HepG2 (cell line): ENCODE measurements around the gene CD83. TPM values are rescaled to one million over a fixed set of nuclear protein-coding genes. Genes with fewer than 3 reads are reported as not detected.

Source experiments
- ATAC-seq: fragments of 200-7000 bp; cut with Tn5 transposase; 3 replicates; pipeline ENCODE4 v1.9.1; 2020; ENCODE audit warnings: mild to moderate bottlenecking, moderate library complexity
- BruUV-seq: library from RNA; stranded (reverse); fragments of 400-500 nt; replicated peaks from 2 replicates; lab custom pipeline; 2021; lab: Mats Ljungman, UMichigan
- CTCF ChIA-PET: fragments of 300-600 bp; formaldehyde crosslinking; extraction: SDS; loops from one replicate; lab custom pipeline; 2021; ENCODE audit warnings: low total read pairs, inconsistent platforms, low intra/inter-chr PET ratio; lab: Yijun Ruan, JAX
- POLR2A ChIA-PET: fragments of 350-600 bp; sonication (Branson Sonifier 250); formaldehyde crosslinking; loops from one replicate; lab custom pipeline; 2020; ENCODE audit warnings: antibody characterized with exemption, inconsistent platforms; lab: Yijun Ruan, JAX
- DNase-seq: peaks from one replicate; pipeline ENCODE4 v3.0.0-alpha.2; 2015; ENCODE audit warnings: low spot score
- FAIRE-seq: peaks from 3 replicates; lab custom pipeline; 2011; peaks lifted over from hg19 to GRCh38; lab: Jason Lieb, UNC
- H2AFZ ChIP-seq: one replicate; pipeline ENCODE4 v1.6.1; 2011; ENCODE audit warnings: low read length, inconsistent platforms
- H3K27ac ChIP-seq: fragments of 300-600 bp; 3 replicates; pipeline ENCODE4 v1.8.0; 2011; ENCODE audit warnings: mixed run types, mild to moderate bottlenecking, mixed read lengths, low read length, inconsistent platforms; ENCODE audit not compliant: insufficient read depth; ENCODE audit errors: extremely low read length
- H3K27me3 ChIP-seq, 2 experiments: fragments of 200-600 bp in 1 of 2; 2 replicates in 1 of 2; 3 replicates in 1 of 2; pipeline versions ENCODE4 v1.6.0 to v1.8.0; 2011; ENCODE audit warnings: low read length in 2 of 2, mild to moderate bottlenecking in 2 of 2, moderate library complexity in 2 of 2, inconsistent platforms in 1 of 2; ENCODE audit not compliant: insufficient read depth in 2 of 2, control insufficient read depth in 1 of 2
- H3K36me3 ChIP-seq, 2 experiments: fragments of 200-600 bp in 1 of 2; replicated peaks in 1 of 2; 2 replicates in 1 of 2; 3 replicates in 1 of 2; pipeline versions ENCODE4 v1.5.1 to v1.8.0; 2011; ENCODE audit warnings: low read length in 2 of 2, inconsistent platforms in 1 of 2; ENCODE audit not compliant: insufficient read depth in 2 of 2, control insufficient read depth in 1 of 2
- H3K4me1 ChIP-seq: 2 replicates; pipeline ENCODE4 v1.5.1; 2012; ENCODE audit warnings: low read length, inconsistent platforms; ENCODE audit not compliant: insufficient read depth
- H3K4me2 ChIP-seq: 2 replicates; pipeline ENCODE4 v1.6.0; 2011; ENCODE audit warnings: low read depth, low read length, inconsistent platforms
- H3K4me3 ChIP-seq, 3 experiments: fragments of 200-600 bp in 1 of 3; sonication (generic), shearing (Covaris generic) in 1 of 3; replicated peaks in 1 of 3; 2 replicates each; pipeline ENCODE4 v1.5.1; 2011 to 2016; ENCODE audit warnings: low read length in 3 of 3, inconsistent platforms in 2 of 3, low read depth in 2 of 3, mild to moderate bottlenecking in 2 of 3, control low read depth in 1 of 3, mixed read lengths in 1 of 3; ENCODE audit not compliant: insufficient read depth in 1 of 3
- H3K79me2 ChIP-seq: one replicate; pipeline ENCODE4 v1.6.1; 2011; ENCODE audit warnings: low read length, inconsistent platforms; ENCODE audit not compliant: insufficient read depth
- H3K9ac ChIP-seq: 2 replicates; pipeline ENCODE4 v1.6.0; 2011; ENCODE audit warnings: mild to moderate bottlenecking, low read depth, low read length, inconsistent platforms; ENCODE audit not compliant: insufficient read depth
- H3K9me3 ChIP-seq: 2 replicates; pipeline ENCODE4 v1.5.1; 2012; ENCODE audit warnings: mild to moderate bottlenecking, low read length
- H4K20me1 ChIP-seq: 2 replicates; pipeline ENCODE4 v1.6.0; 2011; ENCODE audit warnings: inconsistent platforms, mild to moderate bottlenecking, low read length, moderate library complexity; ENCODE audit not compliant: insufficient read depth
- CBX1 ChIP-seq: IDR thresholded peaks from one replicate; pipeline ENCODE4 v1.6.1; 2016; ENCODE audit warnings: antibody characterized with exemption, low read depth
- CTCF ChIP-seq: sonication (generic); formaldehyde crosslinking; IDR thresholded peaks from 2 replicates; pipeline ENCODE4 v1.5.0; 2020; ENCODE audit warnings: mild to moderate bottlenecking, missing genetic modification reagents, moderate library complexity
- NBN ChIP-seq: fragments of 450-650 bp; conservative IDR thresholded peaks from 2 replicates; pipeline ENCODE4 v1.6.1; 2017
- PRDM10 ChIP-seq: sonication (generic); formaldehyde crosslinking; IDR thresholded peaks from 2 replicates; pipeline ENCODE4 v1.4.0; 2020; ENCODE audit warnings: low read depth, missing genetic modification reagents
- ZBTB25 ChIP-seq: IDR thresholded peaks from 2 replicates; pipeline ENCODE4 v1.6.1; 2018; ENCODE audit warnings: missing genetic modification reagents
- ZNF496 ChIP-seq: sonication (generic); formaldehyde crosslinking; IDR thresholded peaks from 2 replicates; pipeline ENCODE4 v1.8.1; 2023; ENCODE audit warnings: mild to moderate bottlenecking, moderate library complexity, missing genetic modification reagents; ENCODE audit not compliant: insufficient replicate concordance
- ZNF737 ChIP-seq: sonication (generic); formaldehyde crosslinking; IDR thresholded peaks from 2 replicates; pipeline ENCODE4 v1.5.0; 2020; ENCODE audit warnings: missing genetic modification reagents, mild to moderate bottlenecking, borderline replicate concordance
- WGBS: methylation state at CpG from one replicate; pipeline ENCODE4 v1.1.6; 2017; ENCODE audit warnings: low lambda C conversion rate; 5-methylcytosine and 5-hydroxymethylcytosine counted together
- in situ Hi-C: cut with HindIII; loops from 2 replicates; pipeline ENCODE4 v1.10.0; 2017; ENCODE audit warnings: low pct_unique_long_range_greater_than_20kb; ENCODE audit not compliant: extremely low pct_ligation_motif_present
- intact Hi-C: fragments of 100-400 bp; cut with micrococcal nuclease; formaldehyde crosslinking; loops from one replicate; pipeline ENCODE4 v1.10.0; 2022; ENCODE audit not compliant: unreplicated experiment
- polyA plus RNA-seq, 8 experiments: library from polyadenylated mRNA; depleted of rRNA in 3 of 8; stranded (reverse) in 7 of 8; unstranded in 1 of 8; fragments of >200 nt; fragmentation: Illumina TruSeq in 4 of 8; extraction: Trizol in 4 of 8; gene quantifications; 2 replicates each; pipeline versions ENCODE4 v1.2.1 to v1.2.3, GENCODE V29; 2011 to 2016; ENCODE audit warnings: low read depth in 4 of 8, missing spikeins in 1 of 8, mixed read lengths in 1 of 8; ENCODE audit not compliant: insufficient read depth in 1 of 8
- total RNA-seq, 5 experiments: library from RNA; depleted of rRNA; stranded (reverse); fragments of >200 nt; fragmentation: Illumina TruSeq; extraction: Trizol; gene quantifications; 2 replicates each; pipeline ENCODE4 v1.2.3, GENCODE V29; 2016; ENCODE audit warnings: low read depth in 1 of 5

Gene CD83
- total and polyA plus RNA-seq, 2 of the 13 experiments (the other 11 are each of a cell fraction or from before 2014, with no cell fraction given) = 0.46 to 2.3 TPM

- TF ChIP-seq ZBTB25 (CRISPR knock-in tag) = no peak
- TF ChIP-seq PRDM10 (CRISPR knock-in tag) = no peak
- no peak for TF ChIP-seq CTCF (CRISPR knock-in tag)
- no peak for TF ChIP-seq CBX1
- no peak for TF ChIP-seq NBN
- no peak for TF ChIP-seq ZNF496 (CRISPR knock-in tag)
- TF ChIP-seq, all 625 proteins: peak for 0
Observed at GRCh38 chr6:14079971-14080370, 37.6 kb upstream of the CD83 start (continued).

GRCh38 chr6:14081126-14081525 is 36.4 kb upstream of the CD83 start:
- no peak for TF ChIP-seq ZBTB25 (CRISPR knock-in tag)
- no peak for TF ChIP-seq ZNF737 (CRISPR knock-in tag)
- TF ChIP-seq, all 625 proteins: peak for 0
- Histone ChIP-seq H3K4me3 (no peak overlapping the region), H3K9me3 (no peaks in the 10 kb centered on the region), H3K4me2 (no peak overlapping the region), H3K4me1 (no peaks in the 10 kb centered on the region), H3K36me3 (no peaks in the 10 kb centered on the region), H3K27ac (no peak overlapping the region), H3K79me2 (no peaks in the 10 kb centered on the region), H3K27me3 (peaks cover 0 to 10% of the 10 kb centered on the region in 2 experiments; a peak in 2 of 5 replicates), H2AFZ (no peak overlapping the region), H3K9ac (no peak overlapping the region), H4K20me1 (no peaks in the 10 kb centered on the region)
- DNase-seq = no peak
- in situ Hi-C loops (no loop called here), intact Hi-C loops (no loop called here)
- 37% methylated on average over 5 of the region's 5 CpGs for WGBS
- no peak for FAIRE-seq
- no peak for ATAC-seq
- CTCF ChIA-PET = no interaction called here
- BruUV-seq = no TSS peak
- POLR2A ChIA-PET = no interaction called here
